WTC11 (cell line): ENCODE data around the gene PBOV1. TPM values are rescaled to one million over a fixed set of nuclear protein-coding genes. Genes with fewer than 3 reads are reported as not detected.

Experiments
- CREB1 ChIP-seq: sonication (generic); formaldehyde crosslinking; IDR thresholded peaks from 2 replicates; pipeline ENCODE4 v1.8.0; 2023; ENCODE audit warnings: mild to moderate bottlenecking, missing genetic modification reagents
- ELF4 ChIP-seq: sonication (generic); formaldehyde crosslinking; IDR thresholded peaks from 2 replicates; pipeline ENCODE4 v1.8.1; 2022; ENCODE audit warnings: low read depth, mild to moderate bottlenecking, moderate library complexity, missing genetic modification reagents
- ESRRA ChIP-seq: sonication (generic); formaldehyde crosslinking; IDR thresholded peaks from 2 replicates; pipeline ENCODE4 v1.8.1; 2022; ENCODE audit warnings: mild to moderate bottlenecking, missing genetic modification reagents, borderline replicate concordance
- FOXP1 ChIP-seq: sonication (generic); formaldehyde crosslinking; IDR thresholded peaks from 2 replicates; pipeline ENCODE4 v1.8.0; 2022; ENCODE audit warnings: missing genetic modification reagents, mild to moderate bottlenecking, moderate library complexity, borderline replicate concordance
- JUN ChIP-seq: sonication (generic); formaldehyde crosslinking; IDR thresholded peaks from 2 replicates; pipeline ENCODE4 v1.8.0; 2023; ENCODE audit warnings: mild to moderate bottlenecking, missing genetic modification reagents
- MYBL2 ChIP-seq: sonication (generic); formaldehyde crosslinking; IDR thresholded peaks from 2 replicates; pipeline ENCODE4 v1.8.1; 2023; ENCODE audit warnings: mild to moderate bottlenecking, moderate library complexity, missing genetic modification reagents
- SP1 ChIP-seq: sonication (generic); formaldehyde crosslinking; conservative IDR thresholded peaks from 2 replicates; pipeline ENCODE4 v1.8.1; 2022; ENCODE audit warnings: missing genetic modification reagents
- ZBTB21 ChIP-seq: sonication (generic); formaldehyde crosslinking; IDR thresholded peaks from 2 replicates; pipeline ENCODE4 v1.8.1; 2023; ENCODE audit warnings: mild to moderate bottlenecking, missing genetic modification reagents, borderline replicate concordance
- ZNF232 ChIP-seq: sonication (generic); formaldehyde crosslinking; IDR thresholded peaks from 2 replicates; pipeline ENCODE4 v1.8.0; 2022; ENCODE audit warnings: mild to moderate bottlenecking, missing genetic modification reagents
- total RNA-seq: library from RNA; stranded (reverse); gene quantifications from 3 replicates; pipeline ENCODE4 v1.2.3, GENCODE V29; 2021
- TF ChIP-seq, protein P1 (sequence below): sonication (generic); formaldehyde crosslinking; IDR thresholded peaks from 2 replicates; pipeline ENCODE4 v1.8.1; 2023; ENCODE audit warnings: mild to moderate bottlenecking, missing genetic modification reagents, moderate library complexity
- TF ChIP-seq, protein P2 (sequence below): sonication (generic); formaldehyde crosslinking; IDR thresholded peaks from 2 replicates; pipeline ENCODE4 v1.8.1; 2023; ENCODE audit warnings: mild to moderate bottlenecking, missing genetic modification reagents, moderate library complexity
- TF ChIP-seq, protein P3 (sequence below): sonication (generic); formaldehyde crosslinking; IDR thresholded peaks from 2 replicates; pipeline ENCODE4 v1.8.1; 2022; ENCODE audit warnings: low read depth, missing genetic modification reagents, borderline replicate concordance
- TF ChIP-seq, protein P4 (sequence below): sonication (generic); formaldehyde crosslinking; IDR thresholded peaks from 2 replicates; pipeline ENCODE4 v1.8.0; 2022; ENCODE audit warnings: mild to moderate bottlenecking, missing genetic modification reagents
- TF ChIP-seq, protein P5 (sequence below): sonication (generic); formaldehyde crosslinking; IDR thresholded peaks from 2 replicates; pipeline ENCODE4 v1.8.0; 2023; ENCODE audit warnings: mild to moderate bottlenecking, missing genetic modification reagents
- TF ChIP-seq, protein P6 (sequence below): sonication (generic); formaldehyde crosslinking; IDR thresholded peaks from 2 replicates; pipeline ENCODE4 v1.8.0; 2023; ENCODE audit warnings: missing genetic modification reagents, mild to moderate bottlenecking, borderline replicate concordance
- TF ChIP-seq, protein P7 (sequence below): sonication (generic); formaldehyde crosslinking; IDR thresholded peaks from 2 replicates; pipeline ENCODE4 v1.8.0; 2023; ENCODE audit warnings: missing genetic modification reagents

The PBOV1 gene
- total RNA-seq, 1 experiment from 2014 or later = not detected

DNA sequence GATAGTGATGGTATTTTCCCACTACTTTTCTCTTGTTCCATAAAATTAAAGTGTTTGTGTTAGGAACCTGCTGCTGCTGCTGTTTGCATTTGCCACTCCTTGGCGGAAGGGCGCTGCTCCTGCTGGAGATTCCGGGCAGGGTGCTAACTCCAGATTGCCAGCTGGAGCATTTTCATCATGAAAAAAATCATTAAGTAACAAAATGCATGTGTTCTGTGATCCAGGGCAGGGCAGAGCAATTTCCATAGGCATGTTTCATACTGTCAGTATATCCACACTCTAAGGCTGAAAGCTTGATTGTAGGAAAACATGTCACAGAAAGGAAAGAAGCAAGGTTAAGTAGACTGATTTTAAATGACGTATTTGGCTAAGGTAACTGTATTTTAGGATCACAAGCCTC is 24.0 kb downstream of the PBOV1 start (continued):
- TF ChIP-seq, protein P1, sequence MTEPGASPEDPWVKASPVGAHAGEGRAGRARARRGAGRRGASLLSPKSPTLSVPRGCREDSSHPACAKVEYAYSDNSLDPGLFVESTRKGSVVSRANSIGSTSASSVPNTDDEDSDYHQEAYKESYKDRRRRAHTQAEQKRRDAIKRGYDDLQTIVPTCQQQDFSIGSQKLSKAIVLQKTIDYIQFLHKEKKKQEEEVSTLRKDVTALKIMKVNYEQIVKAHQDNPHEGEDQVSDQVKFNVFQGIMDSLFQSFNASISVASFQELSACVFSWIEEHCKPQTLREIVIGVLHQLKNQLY (CRISPR knock-in tag) = no peak
- TF ChIP-seq CREB1 (CRISPR knock-in tag) (no peak), FOXP1 (CRISPR knock-in tag) (no peak), JUN (CRISPR knock-in tag) (no peak), SP1 (CRISPR knock-in tag) (no peak), MYBL2 (CRISPR knock-in tag) (no peak), ESRRA (CRISPR knock-in tag) (no peak), ZBTB21 (CRISPR knock-in tag) (no peak), ZNF232 (CRISPR knock-in tag) (no peak), ELF4 (CRISPR knock-in tag) (no peak)
- TF ChIP-seq, protein P2, sequence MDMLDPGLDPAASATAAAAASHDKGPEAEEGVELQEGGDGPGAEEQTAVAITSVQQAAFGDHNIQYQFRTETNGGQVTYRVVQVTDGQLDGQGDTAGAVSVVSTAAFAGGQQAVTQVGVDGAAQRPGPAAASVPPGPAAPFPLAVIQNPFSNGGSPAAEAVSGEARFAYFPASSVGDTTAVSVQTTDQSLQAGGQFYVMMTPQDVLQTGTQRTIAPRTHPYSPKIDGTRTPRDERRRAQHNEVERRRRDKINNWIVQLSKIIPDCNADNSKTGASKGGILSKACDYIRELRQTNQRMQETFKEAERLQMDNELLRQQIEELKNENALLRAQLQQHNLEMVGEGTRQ (CRISPR knock-in tag) = no peak
- TF ChIP-seq, protein P3, sequence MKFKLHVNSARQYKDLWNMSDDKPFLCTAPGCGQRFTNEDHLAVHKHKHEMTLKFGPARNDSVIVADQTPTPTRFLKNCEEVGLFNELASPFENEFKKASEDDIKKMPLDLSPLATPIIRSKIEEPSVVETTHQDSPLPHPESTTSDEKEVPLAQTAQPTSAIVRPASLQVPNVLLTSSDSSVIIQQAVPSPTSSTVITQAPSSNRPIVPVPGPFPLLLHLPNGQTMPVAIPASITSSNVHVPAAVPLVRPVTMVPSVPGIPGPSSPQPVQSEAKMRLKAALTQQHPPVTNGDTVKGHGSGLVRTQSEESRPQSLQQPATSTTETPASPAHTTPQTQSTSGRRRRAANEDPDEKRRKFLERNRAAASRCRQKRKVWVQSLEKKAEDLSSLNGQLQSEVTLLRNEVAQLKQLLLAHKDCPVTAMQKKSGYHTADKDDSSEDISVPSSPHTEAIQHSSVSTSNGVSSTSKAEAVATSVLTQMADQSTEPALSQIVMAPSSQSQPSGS (CRISPR knock-in tag) = no peak
- TF ChIP-seq, protein P4, sequence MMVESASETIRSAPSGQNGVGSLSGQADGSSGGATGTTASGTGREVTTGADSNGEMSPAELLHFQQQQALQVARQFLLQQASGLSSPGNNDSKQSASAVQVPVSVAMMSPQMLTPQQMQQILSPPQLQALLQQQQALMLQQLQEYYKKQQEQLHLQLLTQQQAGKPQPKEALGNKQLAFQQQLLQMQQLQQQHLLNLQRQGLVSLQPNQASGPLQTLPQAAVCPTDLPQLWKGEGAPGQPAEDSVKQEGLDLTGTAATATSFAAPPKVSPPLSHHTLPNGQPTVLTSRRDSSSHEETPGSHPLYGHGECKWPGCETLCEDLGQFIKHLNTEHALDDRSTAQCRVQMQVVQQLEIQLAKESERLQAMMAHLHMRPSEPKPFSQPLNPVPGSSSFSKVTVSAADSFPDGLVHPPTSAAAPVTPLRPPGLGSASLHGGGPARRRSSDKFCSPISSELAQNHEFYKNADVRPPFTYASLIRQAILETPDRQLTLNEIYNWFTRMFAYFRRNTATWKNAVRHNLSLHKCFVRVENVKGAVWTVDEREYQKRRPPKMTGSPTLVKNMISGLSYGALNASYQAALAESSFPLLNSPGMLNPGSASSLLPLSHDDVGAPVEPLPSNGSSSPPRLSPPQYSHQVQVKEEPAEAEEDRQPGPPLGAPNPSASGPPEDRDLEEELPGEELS (CRISPR knock-in tag) = no peak
- TF ChIP-seq, protein P5, sequence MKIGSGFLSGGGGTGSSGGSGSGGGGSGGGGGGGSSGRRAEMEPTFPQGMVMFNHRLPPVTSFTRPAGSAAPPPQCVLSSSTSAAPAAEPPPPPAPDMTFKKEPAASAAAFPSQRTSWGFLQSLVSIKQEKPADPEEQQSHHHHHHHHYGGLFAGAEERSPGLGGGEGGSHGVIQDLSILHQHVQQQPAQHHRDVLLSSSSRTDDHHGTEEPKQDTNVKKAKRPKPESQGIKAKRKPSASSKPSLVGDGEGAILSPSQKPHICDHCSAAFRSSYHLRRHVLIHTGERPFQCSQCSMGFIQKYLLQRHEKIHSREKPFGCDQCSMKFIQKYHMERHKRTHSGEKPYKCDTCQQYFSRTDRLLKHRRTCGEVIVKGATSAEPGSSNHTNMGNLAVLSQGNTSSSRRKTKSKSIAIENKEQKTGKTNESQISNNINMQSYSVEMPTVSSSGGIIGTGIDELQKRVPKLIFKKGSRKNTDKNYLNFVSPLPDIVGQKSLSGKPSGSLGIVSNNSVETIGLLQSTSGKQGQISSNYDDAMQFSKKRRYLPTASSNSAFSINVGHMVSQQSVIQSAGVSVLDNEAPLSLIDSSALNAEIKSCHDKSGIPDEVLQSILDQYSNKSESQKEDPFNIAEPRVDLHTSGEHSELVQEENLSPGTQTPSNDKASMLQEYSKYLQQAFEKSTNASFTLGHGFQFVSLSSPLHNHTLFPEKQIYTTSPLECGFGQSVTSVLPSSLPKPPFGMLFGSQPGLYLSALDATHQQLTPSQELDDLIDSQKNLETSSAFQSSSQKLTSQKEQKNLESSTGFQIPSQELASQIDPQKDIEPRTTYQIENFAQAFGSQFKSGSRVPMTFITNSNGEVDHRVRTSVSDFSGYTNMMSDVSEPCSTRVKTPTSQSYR (CRISPR knock-in tag) = no peak
- TF ChIP-seq, protein P6, sequence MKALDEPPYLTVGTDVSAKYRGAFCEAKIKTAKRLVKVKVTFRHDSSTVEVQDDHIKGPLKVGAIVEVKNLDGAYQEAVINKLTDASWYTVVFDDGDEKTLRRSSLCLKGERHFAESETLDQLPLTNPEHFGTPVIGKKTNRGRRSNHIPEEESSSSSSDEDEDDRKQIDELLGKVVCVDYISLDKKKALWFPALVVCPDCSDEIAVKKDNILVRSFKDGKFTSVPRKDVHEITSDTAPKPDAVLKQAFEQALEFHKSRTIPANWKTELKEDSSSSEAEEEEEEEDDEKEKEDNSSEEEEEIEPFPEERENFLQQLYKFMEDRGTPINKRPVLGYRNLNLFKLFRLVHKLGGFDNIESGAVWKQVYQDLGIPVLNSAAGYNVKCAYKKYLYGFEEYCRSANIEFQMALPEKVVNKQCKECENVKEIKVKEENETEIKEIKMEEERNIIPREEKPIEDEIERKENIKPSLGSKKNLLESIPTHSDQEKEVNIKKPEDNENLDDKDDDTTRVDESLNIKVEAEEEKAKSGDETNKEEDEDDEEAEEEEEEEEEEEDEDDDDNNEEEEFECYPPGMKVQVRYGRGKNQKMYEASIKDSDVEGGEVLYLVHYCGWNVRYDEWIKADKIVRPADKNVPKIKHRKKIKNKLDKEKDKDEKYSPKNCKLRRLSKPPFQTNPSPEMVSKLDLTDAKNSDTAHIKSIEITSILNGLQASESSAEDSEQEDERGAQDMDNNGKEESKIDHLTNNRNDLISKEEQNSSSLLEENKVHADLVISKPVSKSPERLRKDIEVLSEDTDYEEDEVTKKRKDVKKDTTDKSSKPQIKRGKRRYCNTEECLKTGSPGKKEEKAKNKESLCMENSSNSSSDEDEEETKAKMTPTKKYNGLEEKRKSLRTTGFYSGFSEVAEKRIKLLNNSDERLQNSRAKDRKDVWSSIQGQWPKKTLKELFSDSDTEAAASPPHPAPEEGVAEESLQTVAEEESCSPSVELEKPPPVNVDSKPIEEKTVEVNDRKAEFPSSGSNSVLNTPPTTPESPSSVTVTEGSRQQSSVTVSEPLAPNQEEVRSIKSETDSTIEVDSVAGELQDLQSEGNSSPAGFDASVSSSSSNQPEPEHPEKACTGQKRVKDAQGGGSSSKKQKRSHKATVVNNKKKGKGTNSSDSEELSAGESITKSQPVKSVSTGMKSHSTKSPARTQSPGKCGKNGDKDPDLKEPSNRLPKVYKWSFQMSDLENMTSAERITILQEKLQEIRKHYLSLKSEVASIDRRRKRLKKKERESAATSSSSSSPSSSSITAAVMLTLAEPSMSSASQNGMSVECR (CRISPR knock-in tag) = no peak
- TF ChIP-seq, protein P7, sequence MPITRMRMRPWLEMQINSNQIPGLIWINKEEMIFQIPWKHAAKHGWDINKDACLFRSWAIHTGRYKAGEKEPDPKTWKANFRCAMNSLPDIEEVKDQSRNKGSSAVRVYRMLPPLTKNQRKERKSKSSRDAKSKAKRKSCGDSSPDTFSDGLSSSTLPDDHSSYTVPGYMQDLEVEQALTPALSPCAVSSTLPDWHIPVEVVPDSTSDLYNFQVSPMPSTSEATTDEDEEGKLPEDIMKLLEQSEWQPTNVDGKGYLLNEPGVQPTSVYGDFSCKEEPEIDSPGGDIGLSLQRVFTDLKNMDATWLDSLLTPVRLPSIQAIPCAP (CRISPR knock-in tag) = no peak
- TF ChIP-seq, all 79 proteins: peak for 0
